Liver (tissue), 3 donors: ENCODE data around the gene PTP4A2.

ENCODE experiments used
- CTCF ChIP-seq: fragments of 150-350 bp; IDR thresholded peaks from 2 replicates; pipeline ENCODE4 v1.5.1; 2017; ENCODE audit warnings: improper control_type of control experiment, low read depth, low read length; ENCODE audit not compliant: missing input control
- FOXA1 ChIP-seq: IDR thresholded peaks from 2 replicates; pipeline ENCODE4 v1.6.1; 2016; ENCODE audit warnings: antibody characterized with exemption
- GABPA ChIP-seq, 2 donors: IDR thresholded peaks in 1 of 2; conservative IDR thresholded peaks in 1 of 2; 2 replicates each; pipeline ENCODE4 v1.6.1; 2016; ENCODE audit warnings: antibody characterized with exemption in 2 of 2, mild to moderate bottlenecking in 1 of 2, moderate library complexity in 1 of 2
- HNF4A ChIP-seq, 2 donors: conservative IDR thresholded peaks; 2 replicates each; pipeline ENCODE4 v1.6.1; 2016; ENCODE audit warnings: antibody characterized with exemption in 2 of 2, mild to moderate bottlenecking in 2 of 2
- REST ChIP-seq: IDR thresholded peaks from 2 replicates; pipeline ENCODE4 v1.6.1; 2016; ENCODE audit warnings: antibody characterized with exemption, mild to moderate bottlenecking
- YY1 ChIP-seq: IDR thresholded peaks from 2 replicates; pipeline ENCODE4 v1.6.1; 2016; ENCODE audit warnings: antibody characterized with exemption, mild to moderate bottlenecking
- donor health status: healthy.
- donor health status: healthy.

GRCh38 chr1:31870086-31870736 lies 68.0 kb downstream of the PTP4A2 start:
- TF ChIP-seq GABPA (IDR thresholded peaks at IDR 0.05 in 1 of 2, conservative IDR thresholded peaks at IDR 0.05 in 1 of 2) (no peak), HNF4A (conservative IDR thresholded peaks at IDR 0.05) (no peak), CTCF (no peak), YY1 (no peak), FOXA1 (no peak), REST (no peak)
